ENCODE data around the gene LRRC72. TPM values are rescaled to one million over a fixed set of nuclear protein-coding genes. Genes with fewer than 3 reads are reported as not detected.

LRRC72 gene
- total and polyA plus RNA-seq, 4 donors = not detected

GRCh38 chr7:16484453-16485158 lies 42.0 kb upstream of the LRRC72 start:
- Histone ChIP-seq H3K9me3 (ENCODE audit: control insufficient read depth in 4 of 4, insufficient read depth in 3 of 4, low read length in 3 of 4) (no peaks in the 10 kb centered on the region), H3K27ac (ENCODE audit: low read depth in 1 of 2, low read length in 1 of 2) (no peak overlapping the region), H3K4me3 (no peak overlapping the region), H3K27me3 (ENCODE audit: control insufficient read depth in 3 of 3, insufficient read depth in 3 of 3, low read length in 2 of 3) (no peaks in the 10 kb centered on the region), H3K36me3 (ENCODE audit: control insufficient read depth in 4 of 4, insufficient read depth in 4 of 4, low read length in 4 of 4) (no peaks in the 10 kb centered on the region), H3K4me1 (ENCODE audit: control insufficient read depth in 5 of 5, insufficient read depth in 5 of 5, low read length in 5 of 5) (peaks cover 0 to 9% (median 0%) of the 10 kb centered on the region in 5 donors), H3K9ac (ENCODE audit: insufficient read depth in 1 of 2, low read length in 2 of 2) (no peak overlapping the region)
- TF ChIP-seq CTCF (IDR thresholded peaks at IDR 0.05; ENCODE audit: control extremely low read depth, extremely low read depth) = no peak
- no peak for ATAC-seq (ENCODE audit: insufficient read depth, low FRiP score)
- no peak for DNase-seq
- 82 to 87% methylated on average over 4 of the region's 4 CpGs for WGBS, 2 donors

- Histone ChIP-seq H3K27me3 (ENCODE audit: control insufficient read depth in 3 of 3, insufficient read depth in 3 of 3, low read length in 2 of 3) (no peaks in the 10 kb centered on the region), H3K9ac (ENCODE audit: insufficient read depth in 1 of 2, low read length in 2 of 2) (no peak overlapping the region), H3K27ac (ENCODE audit: low read depth in 1 of 2, low read length in 1 of 2) (no peak overlapping the region), H3K9me3 (ENCODE audit: control insufficient read depth in 4 of 4, insufficient read depth in 3 of 4, low read length in 3 of 4) (no peaks in the 10 kb centered on the region), H3K4me1 (ENCODE audit: control insufficient read depth in 5 of 5, insufficient read depth in 5 of 5, low read length in 5 of 5) (no peaks in the 10 kb centered on the region), H3K4me3 (no peak overlapping the region), H3K36me3 (ENCODE audit: control insufficient read depth in 4 of 4, insufficient read depth in 4 of 4, low read length in 4 of 4) (no peaks in the 10 kb centered on the region)
- ATAC-seq (ENCODE audit: insufficient read depth, low FRiP score) = no peak
- DNase-seq = no peak
- 92 to 93% methylated on average over 2 of the region's 2 CpGs for WGBS, 2 donors
- no peak for TF ChIP-seq CTCF (IDR thresholded peaks at IDR 0.05; ENCODE audit: control extremely low read depth, extremely low read depth)
These were observed 35.5 kb upstream of the LRRC72 start for GRCh38 chr7:16491148-16491547.

GRCh38 chr7:16492513-16493062 lies 34.0 kb upstream of the LRRC72 start:
- ATAC-seq (ENCODE audit: insufficient read depth, low FRiP score) (no peak), DNase-seq (no peak)
- H3K4me1 ChIP-seq (ENCODE audit: control insufficient read depth in 5 of 5, insufficient read depth in 5 of 5, low read length in 5 of 5) = no peaks in the 10 kb centered on the region
- WGBS, 2 donors = 53 to 68% methylated on average over 3 of the region's 3 CpGs
- H3K9ac ChIP-seq (ENCODE audit: insufficient read depth in 1 of 2, low read length in 2 of 2) = no peak overlapping the region
- no peak for TF ChIP-seq CTCF (IDR thresholded peaks at IDR 0.05; ENCODE audit: control extremely low read depth, extremely low read depth)
- H3K27ac ChIP-seq (ENCODE audit: low read depth in 1 of 2, low read length in 1 of 2) = no peak overlapping the region
- no peaks in the 10 kb centered on the region for H3K9me3 ChIP-seq (ENCODE audit: control insufficient read depth in 4 of 4, insufficient read depth in 3 of 4, low read length in 3 of 4)
- H3K36me3 ChIP-seq (ENCODE audit: control insufficient read depth in 4 of 4, insufficient read depth in 4 of 4, low read length in 4 of 4) = no peaks in the 10 kb centered on the region
- no peaks in the 10 kb centered on the region for H3K27me3 ChIP-seq (ENCODE audit: control insufficient read depth in 3 of 3, insufficient read depth in 3 of 3, low read length in 2 of 3)
- H3K4me3 ChIP-seq = no peak overlapping the region

Measured in lung (tissue), 12 donors.